K562 (cell line): ENCODE measurements around the gene FAM171A1.

ENCODE experiments used
- ATF7 ChIP-seq: fragments of 450-650 bp; IDR thresholded peaks from 2 replicates; pipeline ENCODE4 v1.7.1; 2014; ENCODE audit warnings: mild to moderate bottlenecking, moderate library complexity
- BHLHE40 ChIP-seq: IDR thresholded peaks from 2 replicates; pipeline ENCODE4 v1.6.1; 2011; ENCODE audit warnings: low read length, improper control_type of control experiment
- NFRKB ChIP-seq: fragments of 450-650 bp; IDR thresholded peaks from 2 replicates; pipeline ENCODE4 v1.6.1; 2016; ENCODE audit warnings: low read depth
- NR3C1 ChIP-seq: sonication (generic); formaldehyde crosslinking; IDR thresholded peaks from 2 replicates; pipeline ENCODE4 v1.8.1; 2022; ENCODE audit warnings: missing genetic modification reagents
- PML ChIP-seq: IDR thresholded peaks from 2 replicates; pipeline ENCODE4 v1.6.1; 2012; ENCODE audit warnings: low read length, inconsistent platforms
- POLR2A ChIP-seq: fragments of 450-650 bp; conservative IDR thresholded peaks from 2 replicates; pipeline ENCODE4 v1.6.1; 2016
- POLR2AphosphoS5 ChIP-seq: IDR thresholded peaks from 2 replicates; pipeline ENCODE4 v1.6.1; 2011; ENCODE audit warnings: mild to moderate bottlenecking, low read depth, low read length, moderate library complexity; ENCODE audit not compliant: control insufficient read depth, insufficient read depth
- SIN3A ChIP-seq, 2 experiments: fragments of 150-350 bp in 1 of 2; IDR thresholded peaks; 2 replicates each; pipeline ENCODE4 v1.6.1; 2011 to 2016; ENCODE audit warnings: borderline replicate concordance in 2 of 2, low read depth in 2 of 2, low read length in 2 of 2, mild to moderate bottlenecking in 2 of 2, moderate library complexity in 2 of 2; ENCODE audit not compliant: control insufficient read depth in 1 of 2
- ZBTB7A ChIP-seq: IDR thresholded peaks from 2 replicates; pipeline ENCODE4 v1.6.1; 2011; ENCODE audit warnings: low read depth, mild to moderate bottlenecking, low read length, moderate library complexity, borderline replicate concordance; ENCODE audit not compliant: control insufficient read depth
- TF ChIP-seq, protein P1 (sequence below), 3 experiments: IDR thresholded peaks in 2 of 3; conservative IDR thresholded peaks in 1 of 3; 2 replicates each; pipeline ENCODE4 v1.5.1; 2011 to 2012; ENCODE audit warnings: low read length in 3 of 3, mild to moderate bottlenecking in 3 of 3, control low read depth in 2 of 3, improper control_type of control experiment in 1 of 3, inconsistent platforms in 1 of 3, low read depth in 1 of 3, mixed read lengths in 1 of 3, moderate library complexity in 1 of 3; ENCODE audit not compliant: insufficient read depth in 2 of 3
- TF ChIP-seq, protein P2 (sequence below): fragments of 450-650 bp; IDR thresholded peaks from 2 replicates; pipeline ENCODE4 v1.6.1; 2017; ENCODE audit warnings: antibody characterized with exemption
- TF ChIP-seq, protein P3 (sequence below): sonication (generic); formaldehyde crosslinking; IDR thresholded peaks from 2 replicates; pipeline ENCODE4 v1.8.1; 2023; ENCODE audit warnings: mild to moderate bottlenecking, missing genetic modification reagents
- TF ChIP-seq, protein P4 (sequence below): sonication (generic); formaldehyde crosslinking; IDR thresholded peaks from 2 replicates; pipeline ENCODE4 v1.8.0; 2022; ENCODE audit warnings: mild to moderate bottlenecking, low read depth, missing genetic modification reagents

DNA sequence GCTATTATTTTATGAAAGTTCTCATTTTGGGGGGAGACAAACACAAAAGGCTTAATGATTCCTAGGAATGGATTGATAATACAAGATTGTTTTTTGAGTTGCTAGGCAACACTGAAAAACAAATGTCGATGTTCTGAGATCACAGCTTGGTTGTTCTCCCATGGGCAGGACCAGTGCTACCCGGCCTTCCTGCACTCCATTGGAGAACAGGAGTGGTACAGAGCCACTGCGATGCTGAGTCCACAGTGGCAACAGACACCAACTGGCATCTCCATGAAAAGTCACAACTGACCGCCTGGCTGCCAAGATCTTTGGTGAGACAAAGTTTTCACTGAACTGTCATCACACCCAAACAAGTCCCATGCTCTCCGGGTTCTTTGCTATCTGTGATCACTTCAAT, 133.7 kb downstream of the FAM171A1 start:
- no peak for TF ChIP-seq ZBTB7A
- TF ChIP-seq ATF7: no peak
- TF ChIP-seq, protein P1, sequence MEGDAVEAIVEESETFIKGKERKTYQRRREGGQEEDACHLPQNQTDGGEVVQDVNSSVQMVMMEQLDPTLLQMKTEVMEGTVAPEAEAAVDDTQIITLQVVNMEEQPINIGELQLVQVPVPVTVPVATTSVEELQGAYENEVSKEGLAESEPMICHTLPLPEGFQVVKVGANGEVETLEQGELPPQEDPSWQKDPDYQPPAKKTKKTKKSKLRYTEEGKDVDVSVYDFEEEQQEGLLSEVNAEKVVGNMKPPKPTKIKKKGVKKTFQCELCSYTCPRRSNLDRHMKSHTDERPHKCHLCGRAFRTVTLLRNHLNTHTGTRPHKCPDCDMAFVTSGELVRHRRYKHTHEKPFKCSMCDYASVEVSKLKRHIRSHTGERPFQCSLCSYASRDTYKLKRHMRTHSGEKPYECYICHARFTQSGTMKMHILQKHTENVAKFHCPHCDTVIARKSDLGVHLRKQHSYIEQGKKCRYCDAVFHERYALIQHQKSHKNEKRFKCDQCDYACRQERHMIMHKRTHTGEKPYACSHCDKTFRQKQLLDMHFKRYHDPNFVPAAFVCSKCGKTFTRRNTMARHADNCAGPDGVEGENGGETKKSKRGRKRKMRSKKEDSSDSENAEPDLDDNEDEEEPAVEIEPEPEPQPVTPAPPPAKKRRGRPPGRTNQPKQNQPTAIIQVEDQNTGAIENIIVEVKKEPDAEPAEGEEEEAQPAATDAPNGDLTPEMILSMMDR (IDR thresholded peaks at IDR 0.05 in 2 of 3, conservative IDR thresholded peaks at IDR 0.05 in 1 of 3; ENCODE audit: insufficient read depth in 2 of 3, low read depth in 1 of 3, low read length in 3 of 3): no peak
- TF ChIP-seq, protein P2, sequence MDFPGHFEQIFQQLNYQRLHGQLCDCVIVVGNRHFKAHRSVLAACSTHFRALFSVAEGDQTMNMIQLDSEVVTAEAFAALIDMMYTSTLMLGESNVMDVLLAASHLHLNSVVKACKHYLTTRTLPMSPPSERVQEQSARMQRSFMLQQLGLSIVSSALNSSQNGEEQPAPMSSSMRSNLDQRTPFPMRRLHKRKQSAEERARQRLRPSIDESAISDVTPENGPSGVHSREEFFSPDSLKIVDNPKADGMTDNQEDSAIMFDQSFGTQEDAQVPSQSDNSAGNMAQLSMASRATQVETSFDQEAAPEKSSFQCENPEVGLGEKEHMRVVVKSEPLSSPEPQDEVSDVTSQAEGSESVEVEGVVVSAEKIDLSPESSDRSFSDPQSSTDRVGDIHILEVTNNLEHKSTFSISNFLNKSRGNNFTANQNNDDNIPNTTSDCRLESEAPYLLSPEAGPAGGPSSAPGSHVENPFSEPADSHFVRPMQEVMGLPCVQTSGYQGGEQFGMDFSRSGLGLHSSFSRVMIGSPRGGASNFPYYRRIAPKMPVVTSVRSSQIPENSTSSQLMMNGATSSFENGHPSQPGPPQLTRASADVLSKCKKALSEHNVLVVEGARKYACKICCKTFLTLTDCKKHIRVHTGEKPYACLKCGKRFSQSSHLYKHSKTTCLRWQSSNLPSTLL: no peak
- TF ChIP-seq POLR2AphosphoS5: no peak
- TF ChIP-seq NR3C1 (CRISPR knock-in tag): no peak
- TF ChIP-seq, protein P3, sequence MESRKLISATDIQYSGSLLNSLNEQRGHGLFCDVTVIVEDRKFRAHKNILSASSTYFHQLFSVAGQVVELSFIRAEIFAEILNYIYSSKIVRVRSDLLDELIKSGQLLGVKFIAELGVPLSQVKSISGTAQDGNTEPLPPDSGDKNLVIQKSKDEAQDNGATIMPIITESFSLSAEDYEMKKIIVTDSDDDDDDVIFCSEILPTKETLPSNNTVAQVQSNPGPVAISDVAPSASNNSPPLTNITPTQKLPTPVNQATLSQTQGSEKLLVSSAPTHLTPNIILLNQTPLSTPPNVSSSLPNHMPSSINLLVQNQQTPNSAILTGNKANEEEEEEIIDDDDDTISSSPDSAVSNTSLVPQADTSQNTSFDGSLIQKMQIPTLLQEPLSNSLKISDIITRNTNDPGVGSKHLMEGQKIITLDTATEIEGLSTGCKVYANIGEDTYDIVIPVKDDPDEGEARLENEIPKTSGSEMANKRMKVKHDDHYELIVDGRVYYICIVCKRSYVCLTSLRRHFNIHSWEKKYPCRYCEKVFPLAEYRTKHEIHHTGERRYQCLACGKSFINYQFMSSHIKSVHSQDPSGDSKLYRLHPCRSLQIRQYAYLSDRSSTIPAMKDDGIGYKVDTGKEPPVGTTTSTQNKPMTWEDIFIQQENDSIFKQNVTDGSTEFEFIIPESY (CRISPR knock-in tag): no peak
- TF ChIP-seq SIN3A (IDR thresholded peaks at IDR 0.05; ENCODE audit: borderline replicate concordance in 2 of 2, control insufficient read depth in 1 of 2, low read depth in 2 of 2, low read length in 2 of 2): no peak
- no peak for TF ChIP-seq BHLHE40
- TF ChIP-seq NFRKB: no peak
- TF ChIP-seq PML: no peak
- no peak for TF ChIP-seq POLR2A
- TF ChIP-seq, protein P4, sequence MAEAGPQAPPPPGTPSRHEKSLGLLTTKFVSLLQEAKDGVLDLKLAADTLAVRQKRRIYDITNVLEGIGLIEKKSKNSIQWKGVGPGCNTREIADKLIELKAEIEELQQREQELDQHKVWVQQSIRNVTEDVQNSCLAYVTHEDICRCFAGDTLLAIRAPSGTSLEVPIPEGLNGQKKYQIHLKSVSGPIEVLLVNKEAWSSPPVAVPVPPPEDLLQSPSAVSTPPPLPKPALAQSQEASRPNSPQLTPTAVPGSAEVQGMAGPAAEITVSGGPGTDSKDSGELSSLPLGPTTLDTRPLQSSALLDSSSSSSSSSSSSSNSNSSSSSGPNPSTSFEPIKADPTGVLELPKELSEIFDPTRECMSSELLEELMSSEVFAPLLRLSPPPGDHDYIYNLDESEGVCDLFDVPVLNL (CRISPR knock-in tag): no peak
